HL-60 (cell line): ENCODE measurements around the gene SGPP2.

ENCODE experiments used
- TF ChIP-seq, protein P1 (sequence below): IDR thresholded peaks from 2 replicates; pipeline ENCODE4 v1.6.1; 2012; ENCODE audit warnings: low read depth; ENCODE audit not compliant: insufficient replicate concordance
- TF ChIP-seq, protein P2 (sequence below): IDR thresholded peaks from one replicate; pipeline ENCODE4 v1.5.1; 2011; ENCODE audit warnings: low read length, control low read depth, inconsistent platforms; ENCODE audit not compliant: insufficient read depth

DNA sequence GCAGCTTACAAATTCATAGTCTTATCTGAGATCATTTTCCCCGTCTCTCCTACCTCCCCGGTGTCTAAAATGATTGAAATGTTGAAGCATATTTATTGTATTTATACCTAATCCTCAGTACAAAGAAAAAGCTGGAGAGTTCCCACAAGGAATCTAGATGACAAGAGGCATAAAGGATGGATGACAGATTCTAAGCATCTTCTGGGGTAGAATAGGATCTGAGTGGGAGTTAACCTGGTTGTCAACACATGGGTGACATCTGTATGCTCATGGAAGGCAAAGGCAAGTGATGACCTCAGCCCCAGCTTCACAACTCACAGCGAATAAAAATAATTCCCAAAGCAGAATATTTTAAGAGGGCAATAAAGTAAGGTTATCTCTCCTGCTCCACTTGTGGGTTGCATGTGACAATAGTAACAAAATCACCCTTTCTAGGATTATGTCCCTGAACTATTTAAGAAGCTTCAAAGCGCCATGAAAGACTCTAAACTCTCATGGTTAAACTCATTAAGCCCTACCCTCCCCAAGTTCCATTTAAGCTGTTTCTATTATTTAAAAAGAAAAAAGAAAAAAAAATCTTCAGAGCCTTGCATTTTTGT, 32.2 kb downstream of the SGPP2 start:
- TF ChIP-seq, protein P1, sequence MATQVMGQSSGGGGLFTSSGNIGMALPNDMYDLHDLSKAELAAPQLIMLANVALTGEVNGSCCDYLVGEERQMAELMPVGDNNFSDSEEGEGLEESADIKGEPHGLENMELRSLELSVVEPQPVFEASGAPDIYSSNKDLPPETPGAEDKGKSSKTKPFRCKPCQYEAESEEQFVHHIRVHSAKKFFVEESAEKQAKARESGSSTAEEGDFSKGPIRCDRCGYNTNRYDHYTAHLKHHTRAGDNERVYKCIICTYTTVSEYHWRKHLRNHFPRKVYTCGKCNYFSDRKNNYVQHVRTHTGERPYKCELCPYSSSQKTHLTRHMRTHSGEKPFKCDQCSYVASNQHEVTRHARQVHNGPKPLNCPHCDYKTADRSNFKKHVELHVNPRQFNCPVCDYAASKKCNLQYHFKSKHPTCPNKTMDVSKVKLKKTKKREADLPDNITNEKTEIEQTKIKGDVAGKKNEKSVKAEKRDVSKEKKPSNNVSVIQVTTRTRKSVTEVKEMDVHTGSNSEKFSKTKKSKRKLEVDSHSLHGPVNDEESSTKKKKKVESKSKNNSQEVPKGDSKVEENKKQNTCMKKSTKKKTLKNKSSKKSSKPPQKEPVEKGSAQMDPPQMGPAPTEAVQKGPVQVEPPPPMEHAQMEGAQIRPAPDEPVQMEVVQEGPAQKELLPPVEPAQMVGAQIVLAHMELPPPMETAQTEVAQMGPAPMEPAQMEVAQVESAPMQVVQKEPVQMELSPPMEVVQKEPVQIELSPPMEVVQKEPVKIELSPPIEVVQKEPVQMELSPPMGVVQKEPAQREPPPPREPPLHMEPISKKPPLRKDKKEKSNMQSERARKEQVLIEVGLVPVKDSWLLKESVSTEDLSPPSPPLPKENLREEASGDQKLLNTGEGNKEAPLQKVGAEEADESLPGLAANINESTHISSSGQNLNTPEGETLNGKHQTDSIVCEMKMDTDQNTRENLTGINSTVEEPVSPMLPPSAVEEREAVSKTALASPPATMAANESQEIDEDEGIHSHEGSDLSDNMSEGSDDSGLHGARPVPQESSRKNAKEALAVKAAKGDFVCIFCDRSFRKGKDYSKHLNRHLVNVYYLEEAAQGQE, result no peak
- TF ChIP-seq, protein P2, sequence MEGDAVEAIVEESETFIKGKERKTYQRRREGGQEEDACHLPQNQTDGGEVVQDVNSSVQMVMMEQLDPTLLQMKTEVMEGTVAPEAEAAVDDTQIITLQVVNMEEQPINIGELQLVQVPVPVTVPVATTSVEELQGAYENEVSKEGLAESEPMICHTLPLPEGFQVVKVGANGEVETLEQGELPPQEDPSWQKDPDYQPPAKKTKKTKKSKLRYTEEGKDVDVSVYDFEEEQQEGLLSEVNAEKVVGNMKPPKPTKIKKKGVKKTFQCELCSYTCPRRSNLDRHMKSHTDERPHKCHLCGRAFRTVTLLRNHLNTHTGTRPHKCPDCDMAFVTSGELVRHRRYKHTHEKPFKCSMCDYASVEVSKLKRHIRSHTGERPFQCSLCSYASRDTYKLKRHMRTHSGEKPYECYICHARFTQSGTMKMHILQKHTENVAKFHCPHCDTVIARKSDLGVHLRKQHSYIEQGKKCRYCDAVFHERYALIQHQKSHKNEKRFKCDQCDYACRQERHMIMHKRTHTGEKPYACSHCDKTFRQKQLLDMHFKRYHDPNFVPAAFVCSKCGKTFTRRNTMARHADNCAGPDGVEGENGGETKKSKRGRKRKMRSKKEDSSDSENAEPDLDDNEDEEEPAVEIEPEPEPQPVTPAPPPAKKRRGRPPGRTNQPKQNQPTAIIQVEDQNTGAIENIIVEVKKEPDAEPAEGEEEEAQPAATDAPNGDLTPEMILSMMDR, result no peak
